LNCAP (cell line): Measurements from ENCODE around the gene USP4.

ENCODE experiments used
- CTCF ChIP-seq: fragments of 450-650 bp; IDR thresholded peaks from 2 replicates; pipeline ENCODE4 v1.5.1; 2017; ENCODE audit warnings: mild to moderate bottlenecking

The USP4 gene

GRCh38 chr3:49316696-49317457 lies 23.0 kb downstream of the USP4 start:
- TF ChIP-seq CTCF: no peak

- TF ChIP-seq CTCF: no peak
Measured at GRCh38 chr3:49313896-49314688, 25.8 kb downstream of the USP4 start.

GRCh38 chr3:49311283-49311682 lies 28.6 kb downstream of the USP4 start:
- TF ChIP-seq CTCF: no peak

GRCh38 chr3:49310677-49311076 lies 29.2 kb downstream of the USP4 start:
- TF ChIP-seq CTCF: no peak

GRCh38 chr3:49305608-49306007 lies 34.2 kb downstream of the USP4 start:
- no peak for TF ChIP-seq CTCF

- TF ChIP-seq CTCF: no peak
Measured at GRCh38 chr3:49302613-49303012, 37.2 kb downstream of the USP4 start.

- TF ChIP-seq CTCF: no peak
Measured at GRCh38 chr3:49300595-49300994, 39.3 kb downstream of the USP4 start.
